OCI-LY3 (cell line): Measurements from ENCODE around the gene AGO3.

Source experiments
- EZH2phosphoT487 ChIP-seq: fragments of 200-600 bp; shearing (Covaris generic); IDR thresholded peaks from 2 replicates; pipeline ENCODE4 v1.6.1; 2018; ENCODE audit warnings: antibody characterized with exemption, mixed run types, low read depth
- TF ChIP-seq, protein P1 (sequence below): fragments of 200-600, 300-600 bp; sonication (generic); IDR thresholded peaks from 2 replicates; pipeline ENCODE4 v1.5.1; 2014; ENCODE audit warnings: antibody characterized with exemption, low read length, low read depth

DNA sequence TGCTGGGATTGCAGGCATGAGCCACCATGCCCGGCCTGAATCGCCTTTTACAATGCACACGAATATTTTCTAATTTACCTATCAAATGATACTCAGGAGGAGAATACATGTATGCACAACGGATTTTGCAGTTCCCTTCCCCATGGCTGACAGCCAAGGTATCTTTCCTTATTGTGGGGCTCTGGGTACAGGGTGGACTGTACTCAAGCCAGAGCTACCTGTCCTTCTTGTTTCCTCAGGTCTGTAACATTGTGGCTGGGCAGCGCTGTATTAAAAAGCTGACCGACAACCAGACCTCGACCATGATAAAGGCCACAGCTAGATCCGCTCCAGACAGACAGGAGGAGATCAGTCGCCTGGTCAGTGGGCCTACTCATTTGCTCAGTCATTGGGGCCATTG lies 29.7 kb upstream of the AGO3 start:
- TF ChIP-seq, protein P1, sequence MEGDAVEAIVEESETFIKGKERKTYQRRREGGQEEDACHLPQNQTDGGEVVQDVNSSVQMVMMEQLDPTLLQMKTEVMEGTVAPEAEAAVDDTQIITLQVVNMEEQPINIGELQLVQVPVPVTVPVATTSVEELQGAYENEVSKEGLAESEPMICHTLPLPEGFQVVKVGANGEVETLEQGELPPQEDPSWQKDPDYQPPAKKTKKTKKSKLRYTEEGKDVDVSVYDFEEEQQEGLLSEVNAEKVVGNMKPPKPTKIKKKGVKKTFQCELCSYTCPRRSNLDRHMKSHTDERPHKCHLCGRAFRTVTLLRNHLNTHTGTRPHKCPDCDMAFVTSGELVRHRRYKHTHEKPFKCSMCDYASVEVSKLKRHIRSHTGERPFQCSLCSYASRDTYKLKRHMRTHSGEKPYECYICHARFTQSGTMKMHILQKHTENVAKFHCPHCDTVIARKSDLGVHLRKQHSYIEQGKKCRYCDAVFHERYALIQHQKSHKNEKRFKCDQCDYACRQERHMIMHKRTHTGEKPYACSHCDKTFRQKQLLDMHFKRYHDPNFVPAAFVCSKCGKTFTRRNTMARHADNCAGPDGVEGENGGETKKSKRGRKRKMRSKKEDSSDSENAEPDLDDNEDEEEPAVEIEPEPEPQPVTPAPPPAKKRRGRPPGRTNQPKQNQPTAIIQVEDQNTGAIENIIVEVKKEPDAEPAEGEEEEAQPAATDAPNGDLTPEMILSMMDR = no peak
- TF ChIP-seq EZH2phosphoT487 = no peak
